HepG2 (cell line): ENCODE measurements around the gene PARM1. TPM values are rescaled to one million over a fixed set of nuclear protein-coding genes. Genes with fewer than 3 reads are reported as not detected.

Experiments used
- ATAC-seq: fragments of 200-7000 bp; cut with Tn5 transposase; 3 replicates; pipeline ENCODE4 v1.9.1; 2020; ENCODE audit warnings: mild to moderate bottlenecking, moderate library complexity
- BruUV-seq: library from RNA; stranded (reverse); fragments of 400-500 nt; replicated peaks from 2 replicates; lab custom pipeline; 2021; lab: Mats Ljungman, UMichigan
- CTCF ChIA-PET: fragments of 300-600 bp; formaldehyde crosslinking; extraction: SDS; loops from one replicate; lab custom pipeline; 2021; ENCODE audit warnings: low total read pairs, inconsistent platforms, low intra/inter-chr PET ratio; lab: Yijun Ruan, JAX
- POLR2A ChIA-PET: fragments of 350-600 bp; sonication (Branson Sonifier 250); formaldehyde crosslinking; loops from one replicate; lab custom pipeline; 2020; ENCODE audit warnings: antibody characterized with exemption, inconsistent platforms; lab: Yijun Ruan, JAX
- DNase-seq: peaks from one replicate; pipeline ENCODE4 v3.0.0-alpha.2; 2015; ENCODE audit warnings: low spot score
- FAIRE-seq: peaks from 3 replicates; lab custom pipeline; 2011; peaks lifted over from hg19 to GRCh38; lab: Jason Lieb, UNC
- H2AFZ ChIP-seq: one replicate; pipeline ENCODE4 v1.6.1; 2011; ENCODE audit warnings: low read length, inconsistent platforms
- H3K27ac ChIP-seq: fragments of 300-600 bp; 3 replicates; pipeline ENCODE4 v1.8.0; 2011; ENCODE audit warnings: mixed run types, mild to moderate bottlenecking, mixed read lengths, low read length, inconsistent platforms; ENCODE audit not compliant: insufficient read depth; ENCODE audit errors: extremely low read length
- H3K27me3 ChIP-seq, 2 experiments: fragments of 200-600 bp in 1 of 2; 2 replicates in 1 of 2; 3 replicates in 1 of 2; pipeline versions ENCODE4 v1.6.0 to v1.8.0; 2011; ENCODE audit warnings: low read length in 2 of 2, mild to moderate bottlenecking in 2 of 2, moderate library complexity in 2 of 2, inconsistent platforms in 1 of 2; ENCODE audit not compliant: insufficient read depth in 2 of 2, control insufficient read depth in 1 of 2
- H3K36me3 ChIP-seq, 2 experiments: fragments of 200-600 bp in 1 of 2; replicated peaks in 1 of 2; 2 replicates in 1 of 2; 3 replicates in 1 of 2; pipeline versions ENCODE4 v1.5.1 to v1.8.0; 2011; ENCODE audit warnings: low read length in 2 of 2, inconsistent platforms in 1 of 2; ENCODE audit not compliant: insufficient read depth in 2 of 2, control insufficient read depth in 1 of 2
- H3K4me1 ChIP-seq: 2 replicates; pipeline ENCODE4 v1.5.1; 2012; ENCODE audit warnings: low read length, inconsistent platforms; ENCODE audit not compliant: insufficient read depth
- H3K4me2 ChIP-seq: 2 replicates; pipeline ENCODE4 v1.6.0; 2011; ENCODE audit warnings: low read depth, low read length, inconsistent platforms
- H3K4me3 ChIP-seq, 3 experiments: fragments of 200-600 bp in 1 of 3; sonication (generic), shearing (Covaris generic) in 1 of 3; replicated peaks in 1 of 3; 2 replicates each; pipeline ENCODE4 v1.5.1; 2011 to 2016; ENCODE audit warnings: low read length in 3 of 3, inconsistent platforms in 2 of 3, low read depth in 2 of 3, mild to moderate bottlenecking in 2 of 3, control low read depth in 1 of 3, mixed read lengths in 1 of 3; ENCODE audit not compliant: insufficient read depth in 1 of 3
- H3K79me2 ChIP-seq: one replicate; pipeline ENCODE4 v1.6.1; 2011; ENCODE audit warnings: low read length, inconsistent platforms; ENCODE audit not compliant: insufficient read depth
- H3K9ac ChIP-seq: 2 replicates; pipeline ENCODE4 v1.6.0; 2011; ENCODE audit warnings: mild to moderate bottlenecking, low read depth, low read length, inconsistent platforms; ENCODE audit not compliant: insufficient read depth
- H3K9me3 ChIP-seq: 2 replicates; pipeline ENCODE4 v1.5.1; 2012; ENCODE audit warnings: mild to moderate bottlenecking, low read length
- H4K20me1 ChIP-seq: 2 replicates; pipeline ENCODE4 v1.6.0; 2011; ENCODE audit warnings: inconsistent platforms, mild to moderate bottlenecking, low read length, moderate library complexity; ENCODE audit not compliant: insufficient read depth
- ATF2 ChIP-seq: sonication (generic); formaldehyde crosslinking; IDR thresholded peaks from 2 replicates; pipeline ENCODE4 v1.4.0; 2020; ENCODE audit warnings: missing genetic modification reagents
- HES4 ChIP-seq: sonication (generic); formaldehyde crosslinking; IDR thresholded peaks from 2 replicates; pipeline ENCODE4 v1.9.0; 2021; ENCODE audit warnings: mild to moderate bottlenecking, missing genetic modification reagents, borderline replicate concordance
- NR2C2 ChIP-seq: sonication (generic); formaldehyde crosslinking; IDR thresholded peaks from 2 replicates; pipeline ENCODE4 v1.4.0; 2020; ENCODE audit warnings: missing genetic modification reagents, mild to moderate bottlenecking, moderate library complexity, borderline replicate concordance
- ZFX ChIP-seq: sonication (generic); formaldehyde crosslinking; IDR thresholded peaks from 2 replicates; pipeline ENCODE4 v1.4.0; 2020; ENCODE audit warnings: mild to moderate bottlenecking, low read depth, missing genetic modification reagents, moderate library complexity
- ZMYM2 ChIP-seq: sonication (generic); formaldehyde crosslinking; IDR thresholded peaks from 2 replicates; pipeline ENCODE4 v1.8.0; 2022; ENCODE audit warnings: mild to moderate bottlenecking, missing genetic modification reagents
- ZNF570 ChIP-seq: sonication (generic); formaldehyde crosslinking; IDR thresholded peaks from 2 replicates; pipeline ENCODE4 v1.4.0; 2020; ENCODE audit warnings: mild to moderate bottlenecking, missing genetic modification reagents, borderline replicate concordance
- ZNF609 ChIP-seq: sonication (generic); formaldehyde crosslinking; IDR thresholded peaks from 2 replicates; pipeline ENCODE4 v1.4.0; 2020; ENCODE audit warnings: mild to moderate bottlenecking, missing genetic modification reagents, borderline replicate concordance
- WGBS: methylation state at CpG from one replicate; pipeline ENCODE4 v1.1.6; 2017; ENCODE audit warnings: low lambda C conversion rate; 5-methylcytosine and 5-hydroxymethylcytosine counted together
- in situ Hi-C: cut with HindIII; loops from 2 replicates; pipeline ENCODE4 v1.10.0; 2017; ENCODE audit warnings: low pct_unique_long_range_greater_than_20kb; ENCODE audit not compliant: extremely low pct_ligation_motif_present
- intact Hi-C: fragments of 100-400 bp; cut with micrococcal nuclease; formaldehyde crosslinking; loops from one replicate; pipeline ENCODE4 v1.10.0; 2022; ENCODE audit not compliant: unreplicated experiment
- polyA plus RNA-seq, 8 experiments: library from polyadenylated mRNA; depleted of rRNA in 3 of 8; stranded (reverse) in 7 of 8; unstranded in 1 of 8; fragments of >200 nt; fragmentation: Illumina TruSeq in 4 of 8; extraction: Trizol in 4 of 8; gene quantifications; 2 replicates each; pipeline versions ENCODE4 v1.2.1 to v1.2.3, GENCODE V29; 2011 to 2016; ENCODE audit warnings: low read depth in 4 of 8, missing spikeins in 1 of 8, mixed read lengths in 1 of 8; ENCODE audit not compliant: insufficient read depth in 1 of 8
- total RNA-seq, 5 experiments: library from RNA; depleted of rRNA; stranded (reverse); fragments of >200 nt; fragmentation: Illumina TruSeq; extraction: Trizol; gene quantifications; 2 replicates each; pipeline ENCODE4 v1.2.3, GENCODE V29; 2016; ENCODE audit warnings: low read depth in 1 of 5
- TF ChIP-seq, protein P1 (sequence below): IDR thresholded peaks from 2 replicates; pipeline ENCODE4 v1.6.1; 2016
- TF ChIP-seq, protein P2 (sequence below): sonication (generic); formaldehyde crosslinking; IDR thresholded peaks from 2 replicates; pipeline ENCODE4 v1.4.0; 2020; ENCODE audit warnings: mild to moderate bottlenecking, missing genetic modification reagents

The PARM1 gene
- total and polyA plus RNA-seq, 2 of the 13 experiments (the other 11 are each of a cell fraction or from before 2014, with no cell fraction given) = not detected

DNA sequence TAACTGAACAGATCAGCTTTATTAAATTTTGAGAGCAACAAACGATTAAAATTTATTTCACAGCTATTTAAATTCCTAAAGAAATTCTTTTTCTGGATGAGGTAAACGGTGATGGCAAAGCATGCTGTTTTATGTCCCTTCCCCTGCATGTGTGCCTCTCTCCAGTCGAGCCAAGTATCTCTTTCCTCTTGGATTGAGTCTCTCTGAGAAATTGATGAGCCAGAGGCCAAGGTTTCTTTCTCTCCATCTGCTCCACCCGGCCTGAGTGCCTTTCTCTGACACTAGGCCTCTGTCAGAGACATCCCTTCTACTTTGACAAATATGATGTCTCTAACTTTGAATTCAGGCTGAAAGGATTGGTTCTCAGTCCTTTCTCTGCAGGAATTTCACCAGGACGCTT lies 42.6 kb upstream of the PARM1 start:
- Histone ChIP-seq H3K9me3 (no peaks in the 10 kb centered on the region), H3K9ac (no peak overlapping the region), H3K27me3 (no peaks in the 10 kb centered on the region), H3K79me2 (no peaks in the 10 kb centered on the region), H3K4me3 (no peak overlapping the region), H2AFZ (no peak overlapping the region), H3K36me3 (no peaks in the 10 kb centered on the region), H3K27ac (no peak overlapping the region), H3K4me1 (peaks cover 19% of the 10 kb centered on the region), H3K4me2 (0 out of 2 replicates have a peak overlapping the region, but pooled peaks have one; percentile 48), H4K20me1 (no peaks in the 10 kb centered on the region)
- CTCF ChIA-PET = no interaction called here
- ATAC-seq (no peak), FAIRE-seq (no peak), DNase-seq (no peak)
- no TSS peak for BruUV-seq
- intact Hi-C loops = no loop called here
- 6% methylated on average over 5 of the region's 5 CpGs for WGBS
- POLR2A ChIA-PET = no interaction called here
- in situ Hi-C loops = no loop called here
- TF ChIP-seq ZMYM2 (CRISPR knock-in tag) = no peak
- TF ChIP-seq ZFX (CRISPR knock-in tag) = no peak
- TF ChIP-seq ATF2 (CRISPR knock-in tag) = no peak
- no peak for TF ChIP-seq NR2C2 (CRISPR knock-in tag)
- TF ChIP-seq, protein P1, sequence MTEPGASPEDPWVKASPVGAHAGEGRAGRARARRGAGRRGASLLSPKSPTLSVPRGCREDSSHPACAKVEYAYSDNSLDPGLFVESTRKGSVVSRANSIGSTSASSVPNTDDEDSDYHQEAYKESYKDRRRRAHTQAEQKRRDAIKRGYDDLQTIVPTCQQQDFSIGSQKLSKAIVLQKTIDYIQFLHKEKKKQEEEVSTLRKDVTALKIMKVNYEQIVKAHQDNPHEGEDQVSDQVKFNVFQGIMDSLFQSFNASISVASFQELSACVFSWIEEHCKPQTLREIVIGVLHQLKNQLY (CRISPR knock-in tag) = no peak
- TF ChIP-seq, protein P2, sequence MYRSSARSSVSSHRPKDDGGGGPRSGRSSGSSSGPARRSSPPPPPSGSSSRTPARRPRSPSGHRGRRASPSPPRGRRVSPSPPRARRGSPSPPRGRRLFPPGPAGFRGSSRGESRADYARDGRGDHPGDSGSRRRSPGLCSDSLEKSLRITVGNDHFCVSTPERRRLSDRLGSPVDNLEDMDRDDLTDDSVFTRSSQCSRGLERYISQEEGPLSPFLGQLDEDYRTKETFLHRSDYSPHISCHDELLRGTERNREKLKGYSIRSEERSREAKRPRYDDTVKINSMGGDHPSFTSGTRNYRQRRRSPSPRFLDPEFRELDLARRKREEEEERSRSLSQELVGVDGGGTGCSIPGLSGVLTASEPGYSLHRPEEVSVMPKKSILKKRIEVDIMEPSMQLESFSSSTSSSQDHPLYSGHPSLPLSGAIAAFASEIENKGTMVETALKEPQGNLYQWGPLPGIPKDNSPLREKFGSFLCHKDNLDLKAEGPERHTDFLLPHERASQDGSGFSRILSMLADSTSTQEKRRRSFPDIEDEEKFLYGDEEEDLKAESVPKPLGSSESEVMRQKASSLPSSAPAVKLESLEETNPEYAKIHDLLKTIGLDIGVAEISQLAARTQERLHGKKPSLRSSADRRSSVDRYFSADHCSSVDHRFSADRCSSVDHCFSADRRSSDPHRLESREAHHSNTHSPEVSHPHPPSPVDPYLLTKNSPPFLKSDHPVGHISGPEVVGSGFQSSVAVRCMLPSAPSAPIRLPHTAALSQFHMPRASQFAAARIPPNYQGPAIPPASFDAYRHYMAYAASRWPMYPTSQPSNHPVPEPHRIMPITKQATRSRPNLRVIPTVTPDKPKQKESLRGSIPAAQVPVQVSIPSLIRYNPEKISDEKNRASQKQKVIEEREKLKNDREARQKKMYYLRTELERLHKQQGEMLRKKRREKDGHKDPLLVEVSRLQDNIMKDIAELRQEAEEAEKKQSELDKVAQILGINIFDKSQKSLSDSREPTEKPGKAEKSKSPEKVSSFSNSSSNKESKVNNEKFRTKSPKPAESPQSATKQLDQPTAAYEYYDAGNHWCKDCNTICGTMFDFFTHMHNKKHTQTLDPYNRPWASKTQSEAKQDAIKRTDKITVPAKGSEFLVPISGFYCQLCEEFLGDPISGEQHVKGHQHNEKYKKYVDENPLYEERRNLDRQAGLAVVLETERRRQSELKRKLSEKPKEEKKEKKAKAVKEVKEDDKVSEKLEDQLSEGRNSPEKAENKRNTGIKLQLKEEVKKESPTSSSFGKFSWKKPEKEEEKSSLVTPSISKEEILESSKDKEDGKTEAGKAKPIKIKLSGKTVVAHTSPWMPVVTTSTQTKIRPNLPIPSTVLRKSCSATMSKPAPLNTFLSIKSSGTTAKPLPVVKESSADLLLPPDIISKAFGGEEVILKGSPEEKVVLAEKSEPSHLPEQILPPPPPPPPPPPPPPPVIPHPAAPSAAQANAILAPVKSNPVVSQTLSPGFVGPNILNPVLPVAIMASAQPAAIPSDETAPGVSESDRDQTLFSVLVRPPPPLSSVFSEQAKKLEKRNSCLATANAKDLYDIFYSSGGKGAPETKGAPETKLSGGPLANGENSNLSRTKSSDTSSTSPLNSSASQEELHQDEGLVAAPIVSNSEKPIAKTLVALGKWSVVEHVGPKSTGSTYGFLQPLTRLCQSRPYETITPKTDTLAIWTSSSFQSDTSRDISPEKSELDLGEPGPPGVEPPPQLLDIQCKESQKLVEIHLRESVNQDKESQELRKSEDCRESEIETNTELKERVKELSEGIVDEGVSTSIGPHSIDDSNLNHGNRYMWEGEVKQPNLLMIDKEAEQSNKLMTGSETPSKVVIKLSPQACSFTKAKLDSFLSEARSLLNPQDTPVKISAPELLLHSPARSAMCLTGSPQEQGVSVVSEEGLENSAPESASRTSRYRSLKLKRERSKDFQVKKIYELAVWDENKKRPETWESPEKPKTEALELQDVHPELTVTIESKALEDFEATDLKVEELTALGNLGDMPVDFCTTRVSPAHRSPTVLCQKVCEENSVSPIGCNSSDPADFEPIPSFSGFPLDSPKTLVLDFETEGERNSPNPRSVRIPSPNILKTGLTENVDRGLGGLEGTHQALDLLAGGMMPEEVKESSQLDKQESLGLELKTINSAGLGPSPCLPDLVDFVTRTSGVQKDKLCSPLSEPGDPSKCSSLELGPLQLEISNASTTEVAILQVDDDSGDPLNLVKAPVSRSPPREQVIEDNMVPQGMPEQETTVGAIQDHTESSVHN (CRISPR knock-in tag) = no peak
- TF ChIP-seq ZNF609 (CRISPR knock-in tag) = no peak
- TF ChIP-seq ZNF570 (CRISPR knock-in tag) = no peak
- no peak for TF ChIP-seq HES4 (CRISPR knock-in tag)
